OCI-LY3 (cell line): ENCODE results near the gene TRIM50.

Experiments
- H2AFZ ChIP-seq: fragments of 200-600, 300-600 bp; shearing (Covaris generic); 2 replicates; pipeline ENCODE4 v1.6.0; 2014; ENCODE audit warnings: antibody characterized with exemption, low read depth, low read length
- H3K27ac ChIP-seq: fragments of 200-600, 300-600 bp; sonication (generic); 2 replicates; pipeline ENCODE4 v1.5.1; 2014; ENCODE audit warnings: mild to moderate bottlenecking, low read length, moderate library complexity, mixed read lengths
- H3K27me3 ChIP-seq: fragments of 200-600, 300-600 bp; sonication (generic); 2 replicates; pipeline ENCODE4 v1.6.1; 2014; ENCODE audit warnings: low read depth, low read length, mixed read lengths
- H3K36me3 ChIP-seq: fragments of 200-600, 300-600 bp; sonication (generic); replicated peaks from 2 replicates; pipeline ENCODE3; 2014; ENCODE audit warnings: low read depth, low read length, mixed read lengths
- H3K4me1 ChIP-seq: fragments of 300-600, 200-600 bp; sonication (generic); 2 replicates; pipeline ENCODE4 v1.6.1; 2014; ENCODE audit warnings: low read length, mixed read lengths
- H3K4me2 ChIP-seq: fragments of 200-600, 300-600 bp; sonication (generic); 2 replicates; pipeline ENCODE4 v1.6.1; 2014; ENCODE audit warnings: low read length, mixed read lengths
- H3K4me3 ChIP-seq: fragments of 300-600, 200-600 bp; sonication (generic); 2 replicates; pipeline ENCODE4 v1.5.1; 2014; ENCODE audit warnings: antibody characterized with exemption, mild to moderate bottlenecking, low read length, moderate library complexity
- H3K79me2 ChIP-seq: fragments of 300-600, 200-600 bp; shearing (Covaris generic); 2 replicates; pipeline ENCODE4 v1.6.1; 2014; ENCODE audit warnings: mild to moderate bottlenecking, low read length, mixed read lengths
- H3K9ac ChIP-seq: fragments of 300-600, 200-600 bp; shearing (Covaris generic); 2 replicates; pipeline ENCODE4 v1.6.0; 2014; ENCODE audit warnings: mild to moderate bottlenecking, low read length, moderate library complexity
- H3K9me3 ChIP-seq: fragments of 200-600, 300-600 bp; shearing (Covaris generic); 2 replicates; pipeline ENCODE4 v1.6.1; 2014; ENCODE audit warnings: low read length, mixed read lengths; ENCODE audit not compliant: insufficient read depth
- H4K20me1 ChIP-seq: fragments of 200-600, 300-600 bp; sonication (generic); 2 replicates; pipeline ENCODE4 v1.6.1; 2016; ENCODE audit warnings: low read length, mixed read lengths; ENCODE audit not compliant: insufficient read depth
- CTCF ChIP-seq: fragments of 200-600, 300-600 bp; sonication (generic); IDR thresholded peaks from 2 replicates; pipeline ENCODE4 v1.5.1; 2014; ENCODE audit warnings: antibody characterized with exemption, low read length, low read depth
- EZH2phosphoT487 ChIP-seq: fragments of 200-600 bp; shearing (Covaris generic); IDR thresholded peaks from 2 replicates; pipeline ENCODE4 v1.6.1; 2018; ENCODE audit warnings: antibody characterized with exemption, mixed run types, low read depth

TRIM50 gene

GRCh38 chr7:73342645-73343044 is 14.8 kb upstream of the TRIM50 start:
- TF ChIP-seq CTCF, result no peak
- no peak for TF ChIP-seq EZH2phosphoT487
- Histone ChIP-seq H3K27ac (no peak overlapping the region), H3K4me1 (no peaks in the 10 kb centered on the region), H3K36me3 (no peaks in the 10 kb centered on the region), H3K4me2 (no peak overlapping the region), H3K4me3 (no peak overlapping the region), H3K79me2 (no peaks in the 10 kb centered on the region), H4K20me1 (no peaks in the 10 kb centered on the region), H3K9ac (no peak overlapping the region), H3K27me3 (no peaks in the 10 kb centered on the region), H3K9me3 (no peaks in the 10 kb centered on the region), H2AFZ (no peak overlapping the region)

- Histone ChIP-seq H2AFZ (no peak overlapping the region), H3K9me3 (no peaks in the 10 kb centered on the region), H3K27ac (no peak overlapping the region), H3K4me1 (no peaks in the 10 kb centered on the region), H3K9ac (no peak overlapping the region), H4K20me1 (no peaks in the 10 kb centered on the region), H3K27me3 (no peaks in the 10 kb centered on the region), H3K79me2 (no peaks in the 10 kb centered on the region), H3K36me3 (no peaks in the 10 kb centered on the region), H3K4me2 (peak overlapping the region; percentile 5; the same call in 1 of the 2 replicates), H3K4me3 (no peak overlapping the region)
- TF ChIP-seq EZH2phosphoT487 (no peak), CTCF (no peak)
These were observed 14.0 kb upstream of the TRIM50 start for GRCh38 chr7:73341877-73342276.

GRCh38 chr7:73340514-73340913 is 12.6 kb upstream of the TRIM50 start:
- Histone ChIP-seq H4K20me1 (no peaks in the 10 kb centered on the region), H3K27me3 (no peaks in the 10 kb centered on the region), H2AFZ (no peak overlapping the region), H3K27ac (no peak overlapping the region), H3K4me3 (no peak overlapping the region), H3K4me2 (no peak overlapping the region), H3K9ac (no peak overlapping the region), H3K79me2 (no peaks in the 10 kb centered on the region), H3K4me1 (no peaks in the 10 kb centered on the region), H3K9me3 (no peaks in the 10 kb centered on the region), H3K36me3 (no peaks in the 10 kb centered on the region)
- TF ChIP-seq CTCF (no peak), EZH2phosphoT487 (no peak)

- no peaks in the 10 kb centered on the region for H3K36me3 ChIP-seq
- H3K4me3 ChIP-seq, result no peak overlapping the region
- H3K79me2 ChIP-seq, result no peaks in the 10 kb centered on the region
- H3K9ac ChIP-seq, result no peak overlapping the region
- H3K27ac ChIP-seq, result no peak overlapping the region
- TF ChIP-seq CTCF, result no peak
- no peak for TF ChIP-seq EZH2phosphoT487
- no peak overlapping the region for H3K4me2 ChIP-seq
- no peaks in the 10 kb centered on the region for H4K20me1 ChIP-seq
- H3K4me1 ChIP-seq, result no peaks in the 10 kb centered on the region
- no peak overlapping the region for H2AFZ ChIP-seq
- H3K9me3 ChIP-seq, result no peaks in the 10 kb centered on the region
- H3K27me3 ChIP-seq, result peaks cover 1% of the 10 kb centered on the region; the same call in 1 of the 2 replicates
These were observed 10.4 kb upstream of the TRIM50 start for GRCh38 chr7:73338321-73338720.
